ENCODE results near the gene DFFA.
"Not testable (repeated sequence)": the region's sequence is repeated elsewhere in the genome, so short reads cannot be mapped to it uniquely, and the experiment has no call there.

The DFFA gene

DNA sequence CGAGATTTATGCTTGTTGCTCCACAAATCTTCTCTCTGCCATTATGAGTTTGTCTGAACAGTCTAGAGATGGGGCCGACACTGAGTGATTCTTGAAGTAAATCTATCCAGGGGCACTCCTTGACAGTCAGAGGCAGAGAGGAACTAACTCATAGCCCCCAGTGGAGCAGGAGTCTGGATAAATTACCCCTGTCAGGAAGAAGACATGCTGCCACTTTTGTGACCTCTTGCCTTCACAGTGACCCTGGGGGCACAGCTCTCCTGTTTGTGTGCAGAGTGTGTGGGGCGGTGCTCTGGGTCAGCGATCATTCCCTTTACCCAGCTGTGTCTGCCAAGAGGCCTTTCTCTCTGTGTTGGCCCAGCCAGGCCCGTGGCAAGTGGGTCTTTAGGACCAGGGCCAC is 31.9 kb upstream of the DFFA start:
- no peak for DNase-seq

DNA sequence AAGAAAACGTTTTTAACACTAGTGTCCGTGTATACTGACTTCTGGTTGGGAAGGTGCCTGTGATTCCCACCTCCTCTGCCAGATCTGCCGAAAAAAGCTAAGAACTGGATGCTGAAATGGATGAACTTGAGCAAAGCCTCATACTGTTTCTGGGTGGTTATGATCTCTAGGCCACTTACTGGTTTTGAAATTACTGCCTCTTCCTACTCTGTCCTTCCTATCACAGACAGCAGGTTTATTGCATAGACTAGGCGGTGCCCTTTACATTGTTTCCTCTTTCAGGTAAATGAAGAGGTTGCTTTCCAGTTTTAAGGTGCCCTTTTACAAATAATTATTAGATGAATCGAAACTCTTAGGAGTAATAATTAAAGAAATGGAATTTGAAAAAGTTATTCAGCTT is 29.9 kb upstream of the DFFA start:
- DNase-seq: no peak

DNA sequence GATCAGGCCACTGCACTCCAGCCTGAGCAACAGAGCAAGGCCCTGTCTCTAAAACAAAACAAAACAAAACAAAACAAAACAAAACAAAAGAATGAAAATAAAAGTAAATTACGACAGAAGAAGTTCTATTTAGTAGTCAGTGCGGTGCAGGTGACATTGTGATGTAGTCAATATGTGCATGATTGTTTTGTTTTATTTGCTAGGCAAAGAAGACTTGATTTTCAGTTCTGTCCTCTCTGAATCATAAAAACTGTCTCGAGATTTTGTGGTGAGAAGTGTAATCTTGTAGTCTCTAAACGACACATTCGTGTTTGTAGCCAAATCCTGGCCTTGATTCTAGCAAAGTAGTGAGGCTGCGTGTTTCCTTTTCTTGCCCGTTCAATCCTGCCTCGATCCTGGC is 25.9 kb upstream of the DFFA start:
- no peak for DNase-seq

DNA sequence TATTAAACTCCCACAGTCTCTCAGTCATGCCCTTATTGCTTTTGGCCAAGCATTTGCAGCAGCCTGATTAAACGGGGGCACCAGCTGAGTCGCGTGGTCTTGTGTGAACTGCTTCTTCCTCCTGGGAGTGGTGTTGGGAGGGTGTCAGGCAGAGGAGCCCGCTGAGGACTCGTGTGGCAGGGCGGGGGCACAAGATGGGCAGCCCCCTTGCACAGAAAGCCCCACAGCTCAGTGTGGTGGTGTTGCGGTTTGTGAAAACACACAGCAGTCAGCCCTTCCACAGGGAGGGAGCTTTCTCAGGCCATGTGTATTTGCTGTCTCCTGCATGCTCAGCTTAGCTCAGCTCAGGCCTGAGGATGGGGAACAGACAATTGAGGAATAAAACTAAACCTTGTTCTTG is 24.8 kb upstream of the DFFA start:
- no peak for DNase-seq

DNA sequence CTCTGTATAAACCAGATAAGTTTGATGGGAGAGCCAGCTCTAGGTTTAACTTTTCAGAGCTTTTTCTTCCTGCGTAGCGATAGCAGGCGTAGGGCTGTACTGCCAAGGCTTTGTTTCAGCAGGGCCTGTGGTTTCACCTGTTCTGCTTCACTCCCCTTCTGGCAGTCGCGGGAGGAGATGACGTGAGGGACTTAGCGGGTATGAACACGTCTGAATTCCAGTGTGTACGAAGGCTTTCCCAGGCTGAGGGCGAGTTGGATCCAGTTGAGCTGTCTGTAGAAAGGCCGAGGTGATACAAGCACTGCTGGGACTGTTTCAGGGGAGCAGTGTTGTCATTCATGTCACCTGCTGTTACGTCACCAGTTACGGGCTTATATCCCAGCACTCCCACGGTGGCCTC is 23.6 kb upstream of the DFFA start:
- no peak for DNase-seq

DNA sequence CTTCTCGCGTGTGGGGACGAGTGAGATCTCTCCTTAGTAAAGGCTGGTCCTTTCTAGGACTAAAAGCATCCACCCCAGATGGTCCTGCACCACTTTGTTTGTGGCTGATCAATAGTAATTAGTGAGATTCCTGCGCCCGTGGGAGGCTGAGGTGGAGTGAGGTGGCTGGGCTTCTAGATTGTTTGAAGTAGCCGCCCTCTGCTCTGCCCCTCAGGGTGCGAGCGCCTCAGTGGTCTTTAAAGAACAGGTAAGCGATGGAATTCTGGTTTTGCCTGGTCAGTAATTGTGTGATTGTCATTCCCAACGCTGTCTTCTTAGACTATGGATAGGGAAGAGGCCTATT is 23.1 kb upstream of the DFFA start:
- no peak for DNase-seq

DNA sequence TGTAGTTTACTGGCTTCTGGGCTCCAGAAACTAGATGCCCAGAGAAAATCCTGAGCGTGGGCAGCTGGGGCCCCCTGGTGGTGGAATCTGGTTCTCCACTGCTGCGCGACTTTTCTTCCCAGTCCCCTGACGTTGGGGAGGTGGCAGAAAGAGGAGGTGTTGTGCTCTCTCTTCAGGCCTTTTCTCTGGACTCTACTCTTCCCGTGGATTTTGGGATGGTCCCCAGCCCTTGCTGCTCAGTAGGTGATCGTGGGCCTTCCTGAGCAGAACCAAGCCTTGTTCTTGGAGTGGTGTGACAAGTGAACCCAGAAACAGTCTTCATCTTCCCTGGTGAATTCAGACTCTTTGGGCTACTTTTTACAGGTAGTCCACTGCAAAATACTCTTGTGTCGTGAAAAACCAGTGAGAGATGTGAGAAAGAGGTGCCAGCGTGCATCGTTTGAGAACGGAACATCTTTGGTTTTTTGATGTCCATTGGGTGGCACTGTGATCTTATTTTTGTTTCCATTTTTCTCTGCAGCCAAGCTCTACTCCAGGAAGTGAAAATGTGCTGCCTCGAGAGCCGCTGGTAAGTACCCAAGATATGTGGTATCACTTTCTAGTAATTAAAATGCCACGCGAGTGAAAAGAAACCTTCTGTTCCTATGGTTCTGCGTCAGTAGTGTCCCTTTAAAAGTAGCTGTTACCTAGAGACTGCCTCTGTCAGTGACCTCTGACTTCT is 22.6 kb upstream of the DFFA start:
- peak; percentile 22 for DNase-seq

DNA sequence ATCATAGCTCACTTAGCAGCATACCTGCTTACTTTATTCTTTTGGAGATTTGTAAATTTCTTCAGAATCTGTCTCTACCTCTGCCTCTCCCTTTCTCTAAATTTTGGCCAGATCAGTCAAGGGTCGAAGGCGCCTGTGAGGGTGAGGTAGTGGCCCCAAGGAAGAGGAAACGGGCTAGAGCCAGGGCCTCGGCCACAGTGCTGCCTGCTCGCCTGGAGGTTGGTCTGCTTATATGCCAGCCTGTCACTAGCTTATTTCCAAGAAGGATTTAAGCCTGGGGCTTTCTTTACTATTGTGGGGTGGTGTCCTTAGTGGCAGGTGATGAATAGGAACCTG is 22.1 kb upstream of the DFFA start:
- no peak for DNase-seq

DNA sequence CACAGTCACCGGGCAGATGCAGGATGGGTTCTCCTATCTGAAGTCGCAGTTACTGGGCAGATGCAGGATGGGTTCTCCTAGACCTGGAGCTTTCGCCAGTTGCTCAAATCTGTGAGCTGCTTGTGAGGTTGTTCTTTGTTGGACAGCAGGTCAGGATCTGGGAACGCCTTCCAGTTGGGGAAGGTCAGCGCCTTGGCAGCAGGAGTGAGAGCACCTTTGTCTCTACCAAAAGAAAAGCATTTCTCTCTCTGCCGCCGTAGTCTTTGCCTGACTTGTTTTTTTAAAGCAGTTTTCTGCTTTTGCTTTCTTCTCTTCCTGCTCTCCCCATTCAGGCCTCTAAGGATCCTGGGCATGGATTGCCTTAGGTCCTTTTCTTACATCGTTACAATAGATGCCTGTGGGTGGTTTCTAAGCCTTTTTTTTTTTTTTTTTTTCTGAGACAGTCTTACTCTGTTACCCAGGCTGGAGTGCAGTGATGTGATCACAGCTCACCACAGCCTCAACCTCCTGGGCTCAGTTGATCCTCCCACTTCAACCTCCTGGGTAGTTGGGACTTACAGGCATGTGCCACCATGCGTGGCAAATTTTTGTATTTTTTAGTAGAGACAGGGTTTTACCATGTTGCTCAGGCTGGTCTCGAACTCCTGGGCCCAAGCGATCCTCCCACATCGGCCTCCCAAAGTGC is 18.1 kb upstream of the DFFA start:
- no peak for DNase-seq

DNA sequence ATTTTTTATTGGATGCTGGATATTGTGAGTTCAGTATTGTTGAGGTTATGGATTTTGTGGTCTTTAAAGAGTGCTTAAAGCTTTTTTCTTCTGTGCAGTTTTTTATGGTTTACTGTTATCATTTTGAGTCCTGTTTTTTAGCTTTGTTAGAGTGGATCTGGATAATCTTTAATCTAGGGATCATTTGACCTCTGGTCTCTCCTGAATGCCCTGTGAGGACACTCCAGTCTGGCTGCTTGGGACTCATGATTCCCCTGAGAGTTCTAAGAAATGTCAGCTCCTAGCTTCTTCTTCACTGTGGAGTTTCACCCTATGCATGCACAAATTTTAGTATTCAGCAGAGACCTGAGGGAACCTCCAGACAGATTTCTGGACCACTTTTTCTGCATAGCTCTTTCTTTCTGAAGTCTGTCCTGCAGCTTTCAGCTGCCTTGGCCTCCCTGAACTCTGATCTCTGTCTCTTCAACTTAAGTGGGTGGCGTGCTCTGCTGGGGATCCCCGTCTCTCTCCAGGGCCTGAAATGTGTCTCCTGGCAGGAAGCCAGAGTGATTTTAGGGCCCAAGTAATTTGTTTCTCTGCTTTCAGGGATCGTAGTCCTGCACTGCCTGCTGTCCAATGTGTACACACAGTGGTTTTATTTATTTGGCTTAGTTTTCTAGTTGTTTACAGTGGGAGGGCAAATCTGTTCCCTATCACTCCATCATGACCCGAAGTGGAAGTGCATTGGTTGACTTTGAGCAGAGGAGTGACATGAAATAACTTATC is 17.1 kb upstream of the DFFA start:
- DNase-seq: no peak

DNA sequence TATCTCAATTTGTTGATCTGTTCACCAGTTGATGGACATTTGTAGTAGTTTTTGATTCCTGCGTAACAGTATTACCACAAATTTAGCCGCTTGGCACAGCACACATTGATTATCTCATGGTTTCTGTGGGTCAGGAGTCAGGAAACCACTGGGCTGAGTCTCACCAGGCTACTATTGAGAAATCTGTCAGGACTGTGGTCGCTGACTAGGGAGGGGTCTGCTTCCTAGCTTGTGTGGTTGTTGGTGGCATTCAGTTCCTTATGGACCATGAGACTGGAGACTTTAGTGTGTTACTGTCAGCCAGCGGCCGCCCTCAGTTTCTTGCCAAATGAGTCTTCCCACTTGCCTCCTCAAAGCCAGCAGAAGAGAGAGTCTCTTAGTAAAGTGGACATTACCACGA is 12.2 kb upstream of the DFFA start:
- no peak for DNase-seq

DNA sequence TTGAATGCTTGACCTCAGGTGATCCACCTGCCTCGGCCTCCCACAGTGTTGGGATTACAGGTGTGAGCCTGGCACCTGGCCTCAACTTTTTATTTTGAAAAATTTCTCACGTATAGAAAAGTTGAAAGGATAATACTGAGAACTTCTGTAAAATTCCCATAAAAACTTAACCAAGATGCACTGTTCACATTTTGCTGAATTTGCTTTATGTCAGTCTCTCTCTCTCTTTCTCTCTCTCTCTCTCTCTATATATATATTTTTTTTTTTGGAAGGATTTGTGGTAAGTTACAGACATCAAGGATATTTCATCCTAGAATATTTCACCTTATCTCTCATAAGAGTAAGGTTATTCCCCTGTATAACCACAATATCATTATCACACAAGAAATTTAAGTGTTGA is 8.3 kb upstream of the DFFA start:
- DNase-seq: no peak

DNA sequence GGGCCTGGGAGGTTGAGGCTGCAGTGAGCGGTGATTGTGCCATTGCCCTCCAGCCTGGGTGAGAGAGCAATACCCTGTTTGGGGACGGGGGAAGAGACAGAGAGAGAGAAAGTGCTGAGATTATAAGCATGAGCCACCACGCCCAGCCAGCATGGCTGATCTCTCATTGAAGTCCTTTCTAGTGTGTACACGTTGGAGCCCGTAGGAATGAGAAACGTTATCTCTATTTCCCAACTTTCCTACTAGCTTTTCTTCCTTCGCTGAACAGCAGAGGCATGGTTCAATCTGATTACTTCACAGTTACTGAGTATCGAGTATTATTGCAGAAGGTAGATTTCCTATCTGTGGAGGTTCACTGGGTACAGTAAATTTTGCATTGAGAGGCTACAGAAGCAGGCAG is 7.0 kb upstream of the DFFA start:
- DNase-seq: no peak

DNA sequence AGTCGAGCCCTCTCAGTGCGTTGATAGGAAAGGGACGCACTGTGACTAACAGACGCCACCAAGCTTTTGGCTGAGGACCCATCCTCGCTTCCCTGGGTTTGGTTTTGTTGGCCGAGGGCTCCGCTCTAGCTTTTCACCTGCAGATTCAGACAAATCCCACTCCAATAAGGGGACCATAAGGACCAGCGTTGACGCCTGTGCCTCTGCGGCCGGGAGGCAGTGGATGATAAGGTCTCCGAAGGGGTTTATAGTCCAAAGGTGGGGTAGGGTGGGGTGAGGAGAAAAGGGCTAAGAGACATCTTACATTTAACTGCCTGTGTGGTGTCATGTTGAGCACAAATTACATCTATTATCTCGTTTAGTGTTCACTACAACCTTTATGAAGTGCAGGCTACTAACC is 3.2 kb upstream of the DFFA start:
- DNase-seq: no peak

DNA sequence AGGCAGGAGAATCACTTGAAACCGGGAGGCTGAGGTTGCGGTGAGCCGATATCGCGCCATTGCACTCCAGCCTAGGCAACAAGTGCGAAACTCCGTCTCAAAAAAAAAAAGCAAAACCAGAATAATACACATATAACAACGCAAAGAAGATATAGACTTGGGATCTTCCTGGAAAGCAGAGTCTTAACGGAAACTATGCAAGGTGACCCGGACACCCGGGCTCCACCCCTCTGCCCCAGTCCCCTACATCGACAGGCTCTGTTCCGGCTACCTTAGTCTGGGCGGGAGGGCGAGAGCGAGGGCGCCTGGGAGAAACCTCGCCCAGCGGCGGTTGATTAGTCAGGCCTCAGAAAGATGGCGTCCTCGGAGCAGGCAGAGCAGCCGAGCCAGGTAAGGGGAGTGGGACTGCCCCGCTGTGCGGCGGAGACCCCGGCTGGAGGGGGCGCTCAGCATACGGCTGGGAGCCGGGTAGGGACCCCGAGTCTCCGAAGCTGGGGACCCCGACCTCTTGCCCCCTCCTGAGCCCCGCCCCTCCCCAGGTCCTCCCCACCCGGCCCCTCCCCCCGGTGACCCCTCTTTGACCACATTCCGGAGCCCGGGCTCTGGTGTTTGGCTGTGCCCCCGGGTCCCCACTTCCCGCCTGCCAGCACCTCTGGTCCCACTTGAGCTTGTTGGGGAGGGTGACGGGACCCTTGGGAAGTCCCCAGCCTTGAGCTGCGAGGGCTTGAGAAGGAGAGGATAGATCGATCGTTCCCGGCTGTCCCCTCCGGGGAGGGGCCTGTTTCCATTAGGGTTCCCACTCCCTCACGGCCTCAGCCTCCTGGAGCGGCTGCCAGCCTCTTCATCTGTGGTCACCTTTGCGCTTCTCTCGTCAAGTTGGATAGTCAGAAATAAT is 2.5 kb upstream of the DFFA start, which contains the start of gene PEX14:
TSS of gene PEX14 (plus strand) at position 338 of the 895 bp plus-strand sequence. CDS start at position 355, 17 bp downstream.
- DNase-seq: peak; percentile 63

DNA sequence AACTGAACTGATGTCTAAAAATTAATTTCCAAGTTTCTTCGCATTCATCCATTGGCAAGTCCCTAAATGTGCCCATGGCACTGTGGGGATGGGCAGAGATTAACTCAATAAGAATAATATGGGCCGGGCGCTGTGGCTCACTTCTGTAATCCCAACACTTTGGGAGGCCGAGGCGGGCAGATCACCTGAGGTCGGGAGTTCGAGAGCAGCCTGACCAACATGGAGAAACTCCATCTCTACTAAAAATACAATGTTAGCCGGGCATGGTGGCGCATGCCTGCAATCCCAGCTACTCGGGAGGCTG is 1.9 kb upstream of the DFFA start:
- not testable (repeated sequence) for DNase-seq

DNA sequence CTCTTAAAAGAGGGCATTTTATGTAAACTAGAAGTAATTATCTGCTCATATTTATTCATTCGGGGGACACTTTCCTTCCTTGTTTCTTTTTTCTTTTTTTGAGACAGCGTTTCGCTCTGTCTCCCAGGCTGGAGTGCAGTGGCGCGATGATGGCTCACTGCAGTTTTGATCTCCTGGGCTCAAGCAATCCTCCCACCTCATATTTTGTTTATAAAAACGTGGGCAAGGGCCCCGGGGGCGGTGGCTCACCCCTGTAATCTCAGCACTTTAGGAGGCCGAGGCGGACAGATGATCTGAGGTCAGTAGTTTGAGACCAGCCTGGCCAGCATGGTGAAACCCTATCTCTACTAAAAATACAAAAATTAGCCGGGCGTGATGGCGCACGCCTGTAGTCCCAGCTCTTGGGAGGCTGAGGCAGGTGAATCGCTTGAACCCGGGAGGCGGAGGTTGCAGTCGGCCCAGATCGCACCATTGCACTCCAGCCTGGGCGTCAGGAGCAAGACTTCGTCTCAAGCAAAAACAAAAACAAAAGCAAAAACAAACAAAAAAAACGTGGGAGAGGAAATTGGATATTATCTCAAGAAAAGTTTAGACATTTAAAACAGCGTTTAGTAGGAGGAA is 926 bp upstream of the DFFA start:
- DNase-seq: no peak

DNA sequence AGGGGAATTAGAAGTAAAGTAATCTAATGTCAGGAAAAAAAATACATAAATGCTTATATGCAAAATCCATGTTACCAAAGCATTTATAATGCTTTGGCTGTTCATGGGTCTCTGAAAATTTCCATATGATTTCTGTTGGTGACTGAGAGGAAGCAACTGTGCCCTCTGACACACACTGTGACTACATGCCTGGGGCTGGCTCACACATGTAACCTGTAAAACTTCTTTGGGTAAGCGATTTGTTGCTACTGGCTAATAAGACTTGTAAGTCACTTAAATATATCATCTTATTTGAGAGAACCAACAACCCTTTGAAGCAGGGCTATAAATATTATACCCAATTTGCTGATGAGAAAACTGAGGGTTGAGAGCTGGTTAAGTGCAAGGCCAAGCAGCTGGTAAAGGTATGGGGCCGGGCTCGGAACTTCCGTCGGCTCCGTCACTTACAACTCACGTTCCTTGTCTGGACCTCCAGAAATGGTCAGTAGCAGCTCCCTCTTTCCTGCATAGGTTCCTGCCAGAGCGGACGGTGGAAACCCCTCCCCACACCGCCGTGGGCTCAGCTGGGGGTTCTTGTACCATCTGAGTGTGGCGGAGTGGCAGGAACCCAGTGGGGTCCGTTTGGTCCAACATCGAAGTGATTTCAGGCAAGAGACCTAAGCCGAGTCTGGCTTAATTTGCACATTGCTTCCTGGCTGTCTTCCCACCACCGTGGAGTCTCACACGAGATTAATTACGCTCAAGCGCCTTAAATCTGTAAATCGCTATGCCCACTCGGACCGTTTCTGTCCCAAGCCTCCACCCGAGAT is 714 bp downstream of the DFFA start:
- DNase-seq: no peak

DNA sequence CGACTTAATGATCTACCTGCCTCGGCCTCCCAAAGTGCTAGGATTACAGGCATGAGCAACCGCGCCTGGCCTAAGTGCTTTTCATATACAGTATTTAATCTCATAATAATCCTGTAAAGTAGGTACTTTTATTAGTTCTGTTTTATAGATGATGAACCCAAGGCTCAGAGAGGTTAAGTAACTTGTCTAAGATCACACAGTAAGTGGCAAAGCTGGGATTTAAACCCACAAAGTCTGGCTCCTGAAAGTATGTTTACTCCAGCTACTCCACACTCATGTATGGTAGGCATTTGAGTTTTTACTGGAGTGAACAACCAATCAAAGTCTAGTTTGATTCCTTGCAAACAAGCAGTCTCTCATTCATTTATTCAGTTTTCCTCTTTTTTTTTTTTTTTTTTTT is 2.3 kb downstream of the DFFA start:
- DNase-seq: no peak

DNA sequence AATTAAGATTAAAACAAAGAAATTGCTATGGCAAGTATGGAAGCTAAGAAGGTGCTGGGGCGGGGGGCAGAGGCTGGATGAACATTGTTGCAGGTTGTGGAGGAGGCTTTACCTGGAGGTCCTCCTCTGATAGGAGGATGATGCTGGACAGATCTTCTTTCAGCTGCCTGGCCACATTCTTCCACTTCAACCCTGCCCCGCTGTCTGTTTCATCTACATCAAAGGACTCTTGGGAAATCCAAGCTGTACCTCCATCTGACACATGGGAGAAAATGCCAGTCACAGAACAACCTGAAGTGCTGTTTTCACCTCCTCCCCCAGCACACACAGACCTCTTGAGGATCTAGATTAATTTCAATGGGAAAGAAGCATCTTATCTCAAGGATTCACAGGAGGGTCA is 5.3 kb downstream of the DFFA start:
- no peak for DNase-seq

DNA sequence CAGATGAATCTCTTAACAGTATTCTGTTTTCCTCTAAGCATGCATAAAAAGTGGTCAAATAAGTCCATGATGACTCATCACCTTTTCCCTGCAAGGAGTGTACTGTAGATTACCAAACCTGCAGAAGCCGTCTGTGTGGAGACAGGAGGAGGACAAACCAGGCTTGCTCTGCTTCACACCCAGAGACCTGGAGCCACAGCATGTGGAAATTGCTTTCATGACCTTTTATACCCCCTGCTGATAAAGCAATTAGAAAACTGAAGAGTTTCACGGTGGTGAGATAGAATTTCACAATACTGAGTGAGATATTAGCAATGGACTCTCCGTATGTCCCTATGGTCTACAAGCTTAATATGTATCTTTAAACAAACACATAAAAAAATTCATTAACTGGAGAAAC is 13.1 kb downstream of the DFFA start:
- no peak for DNase-seq

DNA sequence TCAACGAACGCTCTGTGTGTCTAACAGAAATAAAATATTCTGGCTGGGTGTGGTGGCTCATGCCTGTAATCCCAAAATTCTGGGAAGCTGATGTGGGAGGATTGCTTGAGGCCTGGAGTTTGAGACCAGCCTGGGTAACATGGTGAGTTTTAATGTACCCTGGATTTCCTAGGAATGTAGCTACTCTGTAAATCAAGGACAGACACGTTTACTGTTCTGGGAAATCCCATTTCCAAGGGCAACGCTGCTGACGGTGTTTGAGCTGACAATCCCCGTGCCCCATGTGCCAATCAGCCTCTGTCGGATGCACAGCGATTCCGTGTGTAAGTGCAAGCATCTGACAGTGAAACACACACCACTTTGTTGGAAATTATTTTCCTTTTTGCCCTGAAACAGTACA is 14.5 kb downstream of the DFFA start:
- no peak for DNase-seq

Data from NCI-H1417 treated with DMSO at 0.1 percent for 48 hours (cell line).